ENCODE measurements around the gene DLG1. TPM values are rescaled to one million over a fixed set of nuclear protein-coding genes. Genes with fewer than 3 reads are reported as not detected.

Gene DLG1
- total and polyA plus RNA-seq, 7 experiments from 2014 or later = 27.9 to 96.5 (median 85.9) TPM

- Mint-ChIP-seq H3K36me3 (no peaks in the 10 kb centered on the region), H3K27me3 (peaks cover 0 to 3% (median 0%) of the 10 kb centered on the region in 5 donors), H3K9me3 (no peaks in the 10 kb centered on the region), H3K4me3 (no peak overlapping the region), H3K4me1 (no peaks in the 10 kb centered on the region), H3K27ac (no peak overlapping the region)
- no peak overlapping the region for H3K27ac ChIP-seq (ENCODE audit: low read depth, low read length)
- H3K4me1 ChIP-seq (ENCODE audit: control insufficient read depth in 2 of 2, insufficient read depth in 2 of 2, low read length in 2 of 2) = no peaks in the 10 kb centered on the region
- no peaks in the 10 kb centered on the region for H3K9me3 ChIP-seq (ENCODE audit: control insufficient read depth in 2 of 3, low read length in 3 of 3)
- ATAC-seq (peak; percentile 27), DNase-seq (no peak)
- H3K27me3 ChIP-seq (ENCODE audit: control insufficient read depth in 2 of 2, insufficient read depth in 2 of 2, low read length in 2 of 2) = no peaks in the 10 kb centered on the region
- CTCF ChIA-PET = no interaction called here
- no peak overlapping the region for H3K4me3 ChIP-seq (ENCODE audit: low read length)
- intact Hi-C loops (cut with micrococcal nuclease) = no loop called here
- no peaks in the 10 kb centered on the region for H3K36me3 ChIP-seq (ENCODE audit: control insufficient read depth in 2 of 3, insufficient read depth in 3 of 3, low read length in 3 of 3)
- POLR2A ChIA-PET = no interaction called here
These were observed 282.3 kb downstream of the DLG1 start for GRCh38 chr3:197015790-197016736.

- DNase-seq (peak in 1 of 9 donors; percentile 3), ATAC-seq (no peak)
- Mint-ChIP-seq H3K4me1 (no peaks in the 10 kb centered on the region), H3K27me3 (peaks cover 0 to 3% (median 0%) of the 10 kb centered on the region in 5 donors), H3K36me3 (no peaks in the 10 kb centered on the region), H3K27ac (no peak overlapping the region), H3K9me3 (no peaks in the 10 kb centered on the region), H3K4me3 (no peak overlapping the region)
- Histone ChIP-seq H3K27ac (ENCODE audit: low read depth, low read length) (no peak overlapping the region), H3K36me3 (ENCODE audit: control insufficient read depth in 2 of 3, insufficient read depth in 3 of 3, low read length in 3 of 3) (no peaks in the 10 kb centered on the region), H3K9me3 (ENCODE audit: control insufficient read depth in 2 of 3, low read length in 3 of 3) (no peaks in the 10 kb centered on the region), H3K4me3 (ENCODE audit: low read length) (no peak overlapping the region), H3K4me1 (ENCODE audit: control insufficient read depth in 2 of 2, insufficient read depth in 2 of 2, low read length in 2 of 2) (no peaks in the 10 kb centered on the region), H3K27me3 (ENCODE audit: control insufficient read depth in 2 of 2, insufficient read depth in 2 of 2, low read length in 2 of 2) (no peaks in the 10 kb centered on the region)
- intact Hi-C loops (cut with micrococcal nuclease) = no loop called here
- CTCF ChIA-PET = no interaction called here
- POLR2A ChIA-PET = no interaction called here
These were observed 283.4 kb downstream of the DLG1 start for GRCh38 chr3:197014942-197015575.

- Mint-ChIP-seq H3K27me3 (no peaks in the 10 kb centered on the region), H3K27ac (no peak overlapping the region), H3K36me3 (no peaks in the 10 kb centered on the region), H3K4me1 (no peaks in the 10 kb centered on the region), H3K9me3 (no peaks in the 10 kb centered on the region), H3K4me3 (no peak overlapping the region)
- Histone ChIP-seq H3K27ac (ENCODE audit: low read depth, low read length) (no peak overlapping the region), H3K4me1 (ENCODE audit: control insufficient read depth in 2 of 2, insufficient read depth in 2 of 2, low read length in 2 of 2) (no peaks in the 10 kb centered on the region), H3K9me3 (ENCODE audit: control insufficient read depth in 2 of 3, low read length in 3 of 3) (no peaks in the 10 kb centered on the region), H3K27me3 (ENCODE audit: control insufficient read depth in 2 of 2, insufficient read depth in 2 of 2, low read length in 2 of 2) (no peaks in the 10 kb centered on the region), H3K36me3 (ENCODE audit: control insufficient read depth in 2 of 3, insufficient read depth in 3 of 3, low read length in 3 of 3) (no peaks in the 10 kb centered on the region), H3K4me3 (ENCODE audit: low read length) (no peak overlapping the region)
- POLR2A ChIA-PET = no interaction called here
- ATAC-seq = no peak
- CTCF ChIA-PET = no interaction called here
- intact Hi-C loops (cut with micrococcal nuclease) = no loop called here
- DNase-seq = no peak
These were observed 284.4 kb downstream of the DLG1 start for GRCh38 chr3:197014024-197014423.

GRCh38 chr3:197012540-197012883 is 285.9 kb downstream of the DLG1 start:
- no peak for ATAC-seq
- H3K27me3 Mint-ChIP-seq = no peaks in the 10 kb centered on the region
- no peak overlapping the region for H3K27ac Mint-ChIP-seq
- Histone ChIP-seq H3K27me3 (ENCODE audit: control insufficient read depth in 2 of 2, insufficient read depth in 2 of 2, low read length in 2 of 2) (no peaks in the 10 kb centered on the region), H3K27ac (ENCODE audit: low read depth, low read length) (no peak overlapping the region), H3K4me1 (ENCODE audit: control insufficient read depth in 2 of 2, insufficient read depth in 2 of 2, low read length in 2 of 2) (no peaks in the 10 kb centered on the region), H3K36me3 (ENCODE audit: control insufficient read depth in 2 of 3, insufficient read depth in 3 of 3, low read length in 3 of 3) (no peaks in the 10 kb centered on the region), H3K9me3 (ENCODE audit: control insufficient read depth in 2 of 3, low read length in 3 of 3) (no peaks in the 10 kb centered on the region), H3K4me3 (ENCODE audit: low read length) (no peak overlapping the region)
- intact Hi-C loops (cut with micrococcal nuclease) = no loop called here
- CTCF ChIA-PET = no interaction called here
- H3K9me3 Mint-ChIP-seq = no peaks in the 10 kb centered on the region
- no peak for DNase-seq
- H3K36me3 Mint-ChIP-seq = no peaks in the 10 kb centered on the region
- H3K4me1 Mint-ChIP-seq = no peaks in the 10 kb centered on the region
- POLR2A ChIA-PET = no interaction called here
- no peak overlapping the region for H3K4me3 Mint-ChIP-seq

GRCh38 chr3:197011780-197012539 is 286.5 kb downstream of the DLG1 start:
- Mint-ChIP-seq H3K4me1 (no peaks in the 10 kb centered on the region), H3K27me3 (no peaks in the 10 kb centered on the region), H3K36me3 (no peaks in the 10 kb centered on the region), H3K4me3 (no peak overlapping the region), H3K27ac (no peak overlapping the region), H3K9me3 (no peaks in the 10 kb centered on the region)
- POLR2A ChIA-PET = no interaction called here
- ATAC-seq = no peak
- CTCF ChIA-PET = no interaction called here
- Histone ChIP-seq H3K4me1 (ENCODE audit: control insufficient read depth in 2 of 2, insufficient read depth in 2 of 2, low read length in 2 of 2) (no peaks in the 10 kb centered on the region), H3K4me3 (ENCODE audit: low read length) (no peak overlapping the region), H3K27me3 (ENCODE audit: control insufficient read depth in 2 of 2, insufficient read depth in 2 of 2, low read length in 2 of 2) (no peaks in the 10 kb centered on the region), H3K9me3 (ENCODE audit: control insufficient read depth in 2 of 3, low read length in 3 of 3) (no peaks in the 10 kb centered on the region), H3K27ac (ENCODE audit: low read depth, low read length) (no peak overlapping the region), H3K36me3 (ENCODE audit: control insufficient read depth in 2 of 3, insufficient read depth in 3 of 3, low read length in 3 of 3) (no peaks in the 10 kb centered on the region)
- intact Hi-C loops (cut with micrococcal nuclease) = no loop called here
- DNase-seq = no peak

- POLR2A ChIA-PET = interaction anchor here (0.9 kb wide), 1 partner anchor 13 kb away, joined by 3 read pairs; no protein-coding TSS in a partner anchor
- CTCF ChIA-PET = interaction anchor here (0.7 kb wide), 1 partner anchor 16 kb away, joined by 3 read pairs; no protein-coding TSS in a partner anchor
- H3K9me3 ChIP-seq (ENCODE audit: control insufficient read depth in 2 of 3, low read length in 3 of 3) = no peaks in the 10 kb centered on the region
- no peak overlapping the region for H3K27ac Mint-ChIP-seq
- no peak overlapping the region for H3K4me3 Mint-ChIP-seq
- no peaks in the 10 kb centered on the region for H3K36me3 Mint-ChIP-seq
- H3K36me3 ChIP-seq (ENCODE audit: control insufficient read depth in 2 of 3, insufficient read depth in 3 of 3, low read length in 3 of 3) = no peaks in the 10 kb centered on the region
- no peaks in the 10 kb centered on the region for H3K27me3 Mint-ChIP-seq
- H3K27me3 ChIP-seq (ENCODE audit: control insufficient read depth in 2 of 2, insufficient read depth in 2 of 2, low read length in 2 of 2) = no peaks in the 10 kb centered on the region
- ATAC-seq = no peak
- H3K4me1 Mint-ChIP-seq = no peaks in the 10 kb centered on the region
- H3K9me3 Mint-ChIP-seq = no peaks in the 10 kb centered on the region
- intact Hi-C loops (cut with micrococcal nuclease) = no loop called here
- no peak overlapping the region for H3K27ac ChIP-seq (ENCODE audit: low read depth, low read length)
- no peak for DNase-seq
- H3K4me1 ChIP-seq (ENCODE audit: control insufficient read depth in 2 of 2, insufficient read depth in 2 of 2, low read length in 2 of 2) = no peaks in the 10 kb centered on the region
- no peak overlapping the region for H3K4me3 ChIP-seq (ENCODE audit: low read length)
These were observed 287.7 kb downstream of the DLG1 start for GRCh38 chr3:197010556-197011351.

Measured in naive thymus-derived CD4-positive, alpha-beta T cell (primary cell).